IMR-90 (cell line): ENCODE results near the gene CEP63. TPM values are rescaled to one million over a fixed set of nuclear protein-coding genes. Genes with fewer than 3 reads are reported as not detected.

ENCODE experiments used
- ATAC-seq: fragments of 200-7000 bp; cut with Tn5 transposase; 2 replicates; pipeline ENCODE4 v1.9.1; 2020; ENCODE audit warnings: low read depth, mild to moderate bottlenecking, moderate library complexity
- BruUV-seq: library from RNA; stranded (reverse); fragments of 400-500 nt; replicated peaks from 2 replicates; lab custom pipeline; 2021; lab: Mats Ljungman, UMichigan
- CTCF ChIA-PET: fragments of 300-600 bp; formaldehyde crosslinking; extraction: SDS; loops from one replicate; lab custom pipeline; 2021; ENCODE audit warnings: antibody characterized with exemption; lab: Yijun Ruan, JAX
- POLR2A ChIA-PET: fragments of 300-600 bp; sonication (Branson Sonifier 250); formaldehyde crosslinking; loops from one replicate; lab custom pipeline; 2022; ENCODE audit warnings: antibody characterized with exemption; ENCODE audit not compliant: unreplicated experiment; lab: Charles Lee
- DNase-seq: peaks from one replicate; pipeline ENCODE4 v3.0.0; 2013
- H2AFZ ChIP-seq: replicated peaks from 2 replicates; pipeline ENCODE3; 2013; ENCODE audit warnings: low read length, mild to moderate bottlenecking; ENCODE audit not compliant: poor library complexity
- H2AK5ac ChIP-seq: 2 replicates; pipeline ENCODE4 v1.6.1; 2013; ENCODE audit warnings: low read depth, low read length, inconsistent platforms
- H2AK9ac ChIP-seq: replicated peaks from 2 replicates; pipeline ENCODE3; 2013; ENCODE audit warnings: mild to moderate bottlenecking, low read depth, low read length, moderate library complexity; ENCODE audit not compliant: poor library complexity
- H2BK120ac ChIP-seq: 2 replicates; pipeline ENCODE4 v1.6.1; 2013; ENCODE audit warnings: low read depth, low read length, inconsistent platforms
- H2BK15ac ChIP-seq: 3 replicates; pipeline ENCODE4 v1.6.1; 2013; ENCODE audit warnings: low read depth, low read length, inconsistent platforms
- H2BK20ac ChIP-seq: 2 replicates; pipeline ENCODE4 v1.6.1; 2013; ENCODE audit warnings: low read depth, mild to moderate bottlenecking, inconsistent platforms, low read length, moderate library complexity
- H2BK5ac ChIP-seq: 2 replicates; pipeline ENCODE4 v1.6.1; 2013; ENCODE audit warnings: mild to moderate bottlenecking, low read depth, low read length, inconsistent platforms; ENCODE audit not compliant: poor library complexity, severe bottlenecking
- H3K14ac ChIP-seq: replicated peaks from 2 replicates; pipeline ENCODE4 v1.6.1; 2013; ENCODE audit warnings: low read depth, low read length, inconsistent platforms
- H3K18ac ChIP-seq: 2 replicates; pipeline ENCODE4 v1.6.1; 2013; ENCODE audit warnings: low read depth, low read length, control low read depth
- H3K23ac ChIP-seq: 2 replicates; pipeline ENCODE4 v1.6.1; 2013; ENCODE audit warnings: low read depth, low read length, inconsistent platforms
- H3K27ac ChIP-seq: 2 replicates; pipeline ENCODE4 v1.5.1; 2013; ENCODE audit warnings: mild to moderate bottlenecking, control low read depth, low read length; ENCODE audit not compliant: insufficient read depth
- H3K27me3 ChIP-seq: 2 replicates; pipeline ENCODE4 v1.6.1; 2013; ENCODE audit warnings: low read length; ENCODE audit not compliant: control insufficient read depth, insufficient read depth
- H3K36me3 ChIP-seq: 2 replicates; pipeline ENCODE4 v1.6.1; 2013; ENCODE audit warnings: low read length, mixed read lengths; ENCODE audit not compliant: control insufficient read depth, insufficient read depth
- H3K4ac ChIP-seq: 2 replicates; pipeline ENCODE4 v1.6.1; 2013; ENCODE audit warnings: low read depth, low read length, inconsistent platforms
- H3K4me1 ChIP-seq: 2 replicates; pipeline ENCODE4 v1.6.1; 2013; ENCODE audit warnings: low read length, mixed read lengths; ENCODE audit not compliant: control insufficient read depth, insufficient read depth
- H3K4me2 ChIP-seq: 2 replicates; pipeline ENCODE4 v1.6.1; 2013; ENCODE audit warnings: low read depth, mild to moderate bottlenecking, control low read depth, low read length, moderate library complexity
- H3K4me3 ChIP-seq: 2 replicates; pipeline ENCODE4 v1.5.1; 2013; ENCODE audit warnings: low read depth, mild to moderate bottlenecking, control low read depth, low read length, moderate library complexity; ENCODE audit not compliant: insufficient read depth
- H3K56ac ChIP-seq: 2 replicates; pipeline ENCODE4 v1.6.1; 2013; ENCODE audit warnings: low read length, inconsistent platforms; ENCODE audit not compliant: insufficient read depth; ENCODE audit errors: extremely low read depth
- H3K79me1 ChIP-seq, 2 experiments: 2 replicates each; pipeline ENCODE4 v1.6.1; 2013; ENCODE audit warnings: low read length in 2 of 2, inconsistent platforms in 1 of 2, low read depth in 1 of 2
- H3K9ac ChIP-seq: 2 replicates; pipeline ENCODE4 v1.6.1; 2013; ENCODE audit warnings: low read depth, low read length, control low read depth
- H3K9me1 ChIP-seq: 2 replicates; pipeline ENCODE4 v1.6.1; 2013; ENCODE audit warnings: low read length, inconsistent platforms; ENCODE audit not compliant: insufficient read depth
- H3K9me3 ChIP-seq: 2 replicates; pipeline ENCODE4 v1.6.1; 2013; ENCODE audit warnings: low read length; ENCODE audit not compliant: control insufficient read depth, insufficient read depth
- H4K20me1 ChIP-seq: 2 replicates; pipeline ENCODE4 v1.6.1; 2013; ENCODE audit warnings: low read length, inconsistent platforms; ENCODE audit not compliant: insufficient read depth
- H4K5ac ChIP-seq: 2 replicates; pipeline ENCODE4 v1.6.1; 2013; ENCODE audit warnings: mild to moderate bottlenecking, low read depth, low read length, control low read depth
- H4K8ac ChIP-seq, 2 experiments: 2 replicates each; pipeline ENCODE4 v1.6.1; 2013; ENCODE audit warnings: low read depth in 2 of 2, low read length in 2 of 2, control low read depth in 1 of 2, inconsistent platforms in 1 of 2
- H4K91ac ChIP-seq: 2 replicates; pipeline ENCODE4 v1.6.1; 2013; ENCODE audit warnings: low read depth, low read length, inconsistent platforms; ENCODE audit not compliant: insufficient read depth
- BHLHE40 ChIP-seq: fragments of 150-350 bp; IDR thresholded peaks from 2 replicates; pipeline ENCODE4 v1.6.1; 2016; ENCODE audit warnings: mild to moderate bottlenecking, low read depth, low read length
- CHD1 ChIP-seq: IDR thresholded peaks from 2 replicates; pipeline ENCODE4 v1.6.1; 2012; ENCODE audit warnings: low read depth, low read length, improper control_type of control experiment
- CTCF ChIP-seq: conservative IDR thresholded peaks from 2 replicates; pipeline ENCODE4 v1.5.1; 2012; ENCODE audit warnings: mild to moderate bottlenecking, low read depth, low read length, improper control_type of control experiment
- MXI1 ChIP-seq: IDR thresholded peaks from 2 replicates; pipeline ENCODE4 v1.6.1; 2012; ENCODE audit warnings: low read depth, mild to moderate bottlenecking, low read length, moderate library complexity, borderline replicate concordance
- RAD21 ChIP-seq: IDR thresholded peaks from 2 replicates; pipeline ENCODE4 v1.6.1; 2012; ENCODE audit warnings: low read length, improper control_type of control experiment
- RFX5 ChIP-seq: IDR thresholded peaks from 2 replicates; pipeline ENCODE4 v1.8.0; 2012; ENCODE audit warnings: low read depth, mild to moderate bottlenecking, low read length, moderate library complexity
- WGBS, 2 experiments: methylation state at CpG; one replicate each; pipeline versions ENCODE4 v1.1.5 to v1.1.7; 2013; ENCODE audit warnings: missing lambda C conversion rate in 2 of 2; ENCODE audit not compliant: insufficient read length in 1 of 2; ENCODE audit errors: extremely low coverage in 2 of 2; 5-methylcytosine and 5-hydroxymethylcytosine counted together
- dilution Hi-C: fragments of 300-500 bp; cut with HindIII; formaldehyde crosslinking; loops from one replicate; pipeline ENCODE4 v1.14.3; 2018; ENCODE audit warnings: low sequenced_read_pairs; ENCODE audit not compliant: unreplicated experiment
- in situ Hi-C: fragments of 300-500 bp; cut with MboI; formaldehyde crosslinking; loops from 3 replicates; pipeline ENCODE4 v1.14.3; 2019; ENCODE audit warnings: low sequenced_read_pairs, inconsistent platforms, mixed read lengths
- intact Hi-C: fragments of 100-400 bp; cut with micrococcal nuclease; formaldehyde crosslinking; loops from 2 replicates; pipeline ENCODE4 v1.10.0; 2022
- polyA plus RNA-seq, 3 experiments: library from polyadenylated mRNA; depleted of rRNA; stranded (reverse); fragments of >200 nt; gene quantifications; 2 replicates each; pipeline ENCODE4 v1.2.3, GENCODE V29; 2012; ENCODE audit warnings: low replicate concordance in 1 of 3
- total RNA-seq: library from RNA; depleted of rRNA; stranded (reverse); fragments of >200 nt; gene quantifications from 2 replicates; pipeline ENCODE4 v1.2.3, GENCODE V29; 2012
- TF ChIP-seq, protein P1 (sequence below): fragments of 150-350 bp; IDR thresholded peaks from 2 replicates; pipeline ENCODE4 v1.6.1; 2016; ENCODE audit warnings: low read depth, mild to moderate bottlenecking, low read length, moderate library complexity, borderline replicate concordance
- TF ChIP-seq, protein P2 (sequence below): fragments of 150-350 bp; IDR thresholded peaks from 2 replicates; pipeline ENCODE4 v1.6.1; 2017; ENCODE audit warnings: mild to moderate bottlenecking, antibody characterized with exemption, low read length, low read depth

Gene CEP63
- total and polyA plus RNA-seq, 2 of the 4 experiments (the other 2 are of a cell fraction), result 6.5 to 9.1 TPM

DNA sequence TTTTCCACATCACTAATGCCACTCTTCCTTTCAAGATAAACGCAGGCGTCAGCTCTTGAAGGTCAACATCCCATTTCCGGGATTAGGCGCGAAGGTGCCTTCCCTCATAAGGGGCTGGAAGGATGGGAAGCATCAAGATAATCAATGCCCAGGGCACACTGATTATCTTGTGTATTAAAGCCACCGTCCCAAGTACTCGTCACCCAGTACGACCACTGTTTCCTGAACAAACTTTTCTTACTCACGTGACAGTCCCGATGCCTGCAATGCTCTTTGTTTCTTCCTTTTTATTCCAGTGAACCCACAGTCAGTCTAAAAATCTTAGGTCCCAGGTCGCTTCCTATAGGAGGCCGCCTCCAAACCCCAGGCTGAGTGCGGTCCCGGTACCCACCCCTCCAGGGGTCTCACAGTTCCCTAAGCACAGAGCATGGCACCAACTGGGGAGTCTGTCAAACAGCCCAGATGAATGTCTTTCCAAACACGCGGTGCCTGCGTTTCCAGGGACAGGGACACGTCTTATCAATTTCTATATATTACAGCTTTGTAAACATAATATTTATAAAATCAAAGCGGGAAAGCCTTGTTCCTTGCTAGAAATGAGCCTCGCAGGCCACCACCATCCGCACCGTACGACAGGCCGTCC is 661 bp upstream of the CEP63 start:
- Histone ChIP-seq H3K9me3 (no peaks in the 10 kb centered on the region), H4K91ac (peak overlapping the region; percentile 98), H2BK120ac (peak overlapping the region; percentile 96), H3K4me2 (peak overlapping the region; percentile 89), H3K4me3 (peak overlapping the region; percentile 54), H3K56ac (peak overlapping the region; percentile 99), H2AFZ (peak overlapping the region; percentile 96), H3K4me1 (peaks cover 25% of the 10 kb centered on the region), H3K14ac (peak overlapping the region; percentile 98), H2AK5ac (peak overlapping the region; percentile 96), H2BK5ac (peak overlapping the region; percentile 92), H3K79me1 (peaks cover 36 to 63% of the 10 kb centered on the region in 2 experiments), H4K8ac (peak overlapping the region; percentile 98 to 100), H3K4ac (peak overlapping the region; percentile 97), H3K36me3 (peaks cover 8% of the 10 kb centered on the region), H4K20me1 (no peaks in the 10 kb centered on the region), H3K23ac (peak overlapping the region; percentile 97), H3K18ac (peak overlapping the region; percentile 95), H2BK20ac (peak overlapping the region; percentile 78), H3K9ac (peak overlapping the region; percentile 90), H4K5ac (peak overlapping the region; percentile 96), H2BK15ac (peak overlapping the region; percentile 99), H3K9me1 (peaks cover 30% of the 10 kb centered on the region), H3K27ac (peak overlapping the region; percentile 93), H2AK9ac (peak overlapping the region; percentile 99), H3K27me3 (no peaks in the 10 kb centered on the region)
- POLR2A ChIA-PET, result interaction anchor here (0.6 to 1.4 kb wide), 3 partner anchors 13 to 172 kb away, joined by 3 read pairs; no protein-coding TSS in a partner anchor
- DNase-seq, result no peak
- intact Hi-C loops, result loop anchor here (5.0 to 10.0 kb wide), 2 partner anchors 550 to 823 kb away; partner anchors contain the start of gene TOPBP1
- TF ChIP-seq RFX5 (no peak), MXI1 (no peak), CHD1 (no peak), BHLHE40 (peak; percentile 70), CTCF (no peak), RAD21 (no peak)
- TF ChIP-seq, protein P1, sequence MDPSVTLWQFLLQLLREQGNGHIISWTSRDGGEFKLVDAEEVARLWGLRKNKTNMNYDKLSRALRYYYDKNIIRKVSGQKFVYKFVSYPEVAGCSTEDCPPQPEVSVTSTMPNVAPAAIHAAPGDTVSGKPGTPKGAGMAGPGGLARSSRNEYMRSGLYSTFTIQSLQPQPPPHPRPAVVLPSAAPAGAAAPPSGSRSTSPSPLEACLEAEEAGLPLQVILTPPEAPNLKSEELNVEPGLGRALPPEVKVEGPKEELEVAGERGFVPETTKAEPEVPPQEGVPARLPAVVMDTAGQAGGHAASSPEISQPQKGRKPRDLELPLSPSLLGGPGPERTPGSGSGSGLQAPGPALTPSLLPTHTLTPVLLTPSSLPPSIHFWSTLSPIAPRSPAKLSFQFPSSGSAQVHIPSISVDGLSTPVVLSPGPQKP, result no peak
- TF ChIP-seq, protein P2, sequence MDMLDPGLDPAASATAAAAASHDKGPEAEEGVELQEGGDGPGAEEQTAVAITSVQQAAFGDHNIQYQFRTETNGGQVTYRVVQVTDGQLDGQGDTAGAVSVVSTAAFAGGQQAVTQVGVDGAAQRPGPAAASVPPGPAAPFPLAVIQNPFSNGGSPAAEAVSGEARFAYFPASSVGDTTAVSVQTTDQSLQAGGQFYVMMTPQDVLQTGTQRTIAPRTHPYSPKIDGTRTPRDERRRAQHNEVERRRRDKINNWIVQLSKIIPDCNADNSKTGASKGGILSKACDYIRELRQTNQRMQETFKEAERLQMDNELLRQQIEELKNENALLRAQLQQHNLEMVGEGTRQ, result peak; percentile 60
- ATAC-seq, result peak; percentile 1
- TSS peak; percentile 69 for BruUV-seq
- CTCF ChIA-PET, result no interaction called here
- in situ Hi-C loops, result loop anchor here (10.0 to 25.0 kb wide), 2 partner anchors 550 to 673 kb away; partner anchors contain the start of gene SRPRB
- dilution Hi-C loops, result no loop called here
- 0% methylated on average over 6 of the region's 24 CpGs; no CpG with 5 or more reads in 1 of the 2 experiments for WGBS, 2 experiments
